Keratinocyte (primary cell): ENCODE measurements around the gene ESYT3.

Experiments
- EZH2 ChIP-seq: IDR thresholded peaks from one replicate; pipeline ENCODE4 v1.6.1; 2012; ENCODE audit warnings: inconsistent platforms, mild to moderate bottlenecking, low read length, moderate library complexity
- TF ChIP-seq, protein P1 (sequence below), 3 experiments: IDR thresholded peaks in 1 of 3; conservative IDR thresholded peaks in 1 of 3; optimal IDR thresholded peaks in 1 of 3; 2 replicates in 2 of 3; 3 replicates in 1 of 3; pipeline versions ENCODE3 to v1.5.1; 2011; ENCODE audit warnings: low read length in 3 of 3, mild to moderate bottlenecking in 3 of 3, moderate library complexity in 2 of 3, control low read depth in 1 of 3, inconsistent platforms in 1 of 3; ENCODE audit not compliant: insufficient read depth in 2 of 3; ENCODE audit errors: extremely low read depth in 1 of 3

DNA sequence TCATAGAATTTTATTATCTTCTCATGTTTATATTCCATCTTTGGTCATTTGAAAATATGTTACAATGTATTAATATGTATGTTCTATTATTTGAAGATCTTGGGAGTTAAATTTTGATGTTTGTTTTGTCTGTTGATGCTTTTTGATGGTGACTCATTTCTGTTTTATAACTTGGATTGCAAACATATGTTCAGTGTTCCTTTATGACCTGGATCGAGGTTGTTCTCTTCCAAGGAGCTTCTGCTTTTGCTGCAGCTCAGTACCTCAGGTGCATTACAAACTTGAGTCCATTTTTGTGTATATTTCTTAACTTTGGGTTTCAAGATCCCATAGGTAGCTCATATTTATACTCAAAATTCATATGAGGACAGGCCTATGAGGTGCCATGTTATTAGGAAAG, 37.1 kb downstream of the ESYT3 start:
- TF ChIP-seq, protein P1, sequence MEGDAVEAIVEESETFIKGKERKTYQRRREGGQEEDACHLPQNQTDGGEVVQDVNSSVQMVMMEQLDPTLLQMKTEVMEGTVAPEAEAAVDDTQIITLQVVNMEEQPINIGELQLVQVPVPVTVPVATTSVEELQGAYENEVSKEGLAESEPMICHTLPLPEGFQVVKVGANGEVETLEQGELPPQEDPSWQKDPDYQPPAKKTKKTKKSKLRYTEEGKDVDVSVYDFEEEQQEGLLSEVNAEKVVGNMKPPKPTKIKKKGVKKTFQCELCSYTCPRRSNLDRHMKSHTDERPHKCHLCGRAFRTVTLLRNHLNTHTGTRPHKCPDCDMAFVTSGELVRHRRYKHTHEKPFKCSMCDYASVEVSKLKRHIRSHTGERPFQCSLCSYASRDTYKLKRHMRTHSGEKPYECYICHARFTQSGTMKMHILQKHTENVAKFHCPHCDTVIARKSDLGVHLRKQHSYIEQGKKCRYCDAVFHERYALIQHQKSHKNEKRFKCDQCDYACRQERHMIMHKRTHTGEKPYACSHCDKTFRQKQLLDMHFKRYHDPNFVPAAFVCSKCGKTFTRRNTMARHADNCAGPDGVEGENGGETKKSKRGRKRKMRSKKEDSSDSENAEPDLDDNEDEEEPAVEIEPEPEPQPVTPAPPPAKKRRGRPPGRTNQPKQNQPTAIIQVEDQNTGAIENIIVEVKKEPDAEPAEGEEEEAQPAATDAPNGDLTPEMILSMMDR (optimal IDR thresholded peaks at IDR 0.05 in 1 of 3, IDR thresholded peaks at IDR 0.05 in 1 of 3, conservative IDR thresholded peaks at IDR 0.05 in 1 of 3; ENCODE audit: extremely low read depth in 1 of 3, insufficient read depth in 2 of 3, low read length in 3 of 3): no peak
- no peak for TF ChIP-seq EZH2
